Effector memory CD8-positive, alpha-beta T cell (primary cell): ENCODE results near the gene GOLGA6A.
"Not testable (repeated sequence)": the region's sequence is repeated elsewhere in the genome, so short reads cannot be mapped to it uniquely, and the experiment has no call there.

ENCODE experiments used
- ATAC-seq: fragments of 150-1000 bp; cut with Tn5 transposase; replicated peaks from 2 replicates; pipeline ENCODE4 v1.10.0; 2021; ENCODE audit warnings: mild to moderate bottlenecking, moderate library complexity
- DNase-seq, 3 experiments: peaks; one replicate each; pipeline ENCODE4 v3.0.0; 2021
- H3K27ac Mint-ChIP-seq, 2 donors: one replicate each; pipeline ENCODE4 v1.8.0; 2022; ENCODE audit warnings: mild to moderate bottlenecking in 2 of 2, mixed read lengths in 2 of 2, moderate library complexity in 2 of 2
- H3K27me3 Mint-ChIP-seq, 2 donors: one replicate each; pipeline ENCODE4 v1.8.0; 2022; ENCODE audit warnings: mixed read lengths in 2 of 2
- H3K36me3 Mint-ChIP-seq: one replicate; pipeline ENCODE4 v1.8.0; 2022; ENCODE audit warnings: mild to moderate bottlenecking, moderate library complexity, mixed read lengths; ENCODE audit not compliant: insufficient read depth
- H3K4me1 Mint-ChIP-seq, 2 donors: one replicate each; pipeline ENCODE4 v1.8.0; 2022; ENCODE audit warnings: low read depth in 2 of 2, mixed read lengths in 2 of 2
- H3K4me3 Mint-ChIP-seq, 2 donors: one replicate each; pipeline ENCODE4 v1.8.0; 2022; ENCODE audit warnings: mild to moderate bottlenecking in 2 of 2, mixed read lengths in 2 of 2, moderate library complexity in 2 of 2
- H3K9me3 Mint-ChIP-seq, 2 donors: one replicate each; pipeline ENCODE4 v1.8.0; 2022; ENCODE audit warnings: mixed read lengths in 2 of 2
- total RNA-seq, 9 experiments: gene quantifications; one replicate each; lab custom pipeline; 2026; lab: John Stamatoyannopoulos, UW

Gene GOLGA6A
- total RNA-seq: 0 to 0.12 (median 0) reads per million in 9 experiments

DNA sequence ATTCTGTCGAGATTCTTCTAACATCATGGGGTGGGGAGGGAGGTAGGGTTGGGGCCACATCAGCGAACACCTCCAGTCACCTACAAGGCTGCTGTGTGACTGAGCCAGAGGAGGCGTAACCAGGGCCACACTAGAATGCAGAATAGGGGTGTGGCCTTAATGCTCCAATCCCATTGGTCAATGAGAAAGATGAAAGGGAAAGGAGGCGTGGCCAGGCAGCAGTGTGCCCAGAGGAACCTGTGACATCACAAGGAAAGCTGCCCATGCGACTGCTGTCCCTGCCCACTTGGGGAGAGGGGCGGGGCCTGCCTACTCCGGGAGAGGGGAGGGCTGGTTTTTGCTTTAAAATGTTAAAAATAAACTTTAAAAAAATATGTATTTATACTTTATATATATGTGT lies at the start of gene GOLGA6A:
Gene GOLGA6A, minus strand, starts transcription at position 101 of the 400 bp plus-strand sequence. Its CDS starts 41 bp downstream, at position 60.
- not testable (repeated sequence) for ATAC-seq, H3K36me3 Mint-ChIP-seq, H3K4me3 Mint-ChIP-seq, H3K9me3 Mint-ChIP-seq, DNase-seq, H3K27ac Mint-ChIP-seq, H3K4me1 Mint-ChIP-seq, H3K27me3 Mint-ChIP-seq

- H3K27ac Mint-ChIP-seq: no peak overlapping the region
- ATAC-seq (no peak), DNase-seq (no peak)
- peaks cover 84 to 97% of the 10 kb centered on the region in 2 donors for H3K27me3 Mint-ChIP-seq
- H3K4me3 Mint-ChIP-seq: peak overlapping the region in 1 of 2 donors; percentile 9
- H3K4me1 Mint-ChIP-seq: peaks cover 4 to 22% of the 10 kb centered on the region in 2 donors
- no peaks in the 10 kb centered on the region for H3K9me3 Mint-ChIP-seq
- H3K36me3 Mint-ChIP-seq: peaks cover 8% of the 10 kb centered on the region
Measured at GRCh38 chr15:74131628-74132413, 49.5 kb upstream of the GOLGA6A start.

GRCh38 chr15:74130849-74131627 lies 48.7 kb upstream of the GOLGA6A start:
- ATAC-seq (no peak), DNase-seq (no peak)
- Mint-ChIP-seq H3K4me3 (no peak overlapping the region), H3K4me1 (peaks cover 0 to 19% of the 10 kb centered on the region in 2 donors), H3K36me3 (peaks cover 8% of the 10 kb centered on the region), H3K27me3 (peaks cover 82 to 96% of the 10 kb centered on the region in 2 donors), H3K27ac (no peak overlapping the region), H3K9me3 (no peaks in the 10 kb centered on the region)

GRCh38 chr15:74130155-74130848 lies 48.0 kb upstream of the GOLGA6A start, which contains the start of gene ISLR2:
Gene ISLR2 (plus strand): TSS chr15:74130586. CDS start chr15:74132755, 2,169 bp downstream.
- Mint-ChIP-seq H3K9me3 (no peaks in the 10 kb centered on the region), H3K4me1 (peaks cover 0 to 17% of the 10 kb centered on the region in 2 donors), H3K4me3 (peak within 1 kb of the TSS; percentile 9 to 36), H3K27me3 (peaks cover 81 to 94% of the 10 kb centered on the region in 2 donors), H3K36me3 (peaks cover 8% of the 10 kb centered on the region), H3K27ac (no peak within 1 kb of the TSS)
- DNase-seq (no peak), ATAC-seq (no peak)

DNA sequence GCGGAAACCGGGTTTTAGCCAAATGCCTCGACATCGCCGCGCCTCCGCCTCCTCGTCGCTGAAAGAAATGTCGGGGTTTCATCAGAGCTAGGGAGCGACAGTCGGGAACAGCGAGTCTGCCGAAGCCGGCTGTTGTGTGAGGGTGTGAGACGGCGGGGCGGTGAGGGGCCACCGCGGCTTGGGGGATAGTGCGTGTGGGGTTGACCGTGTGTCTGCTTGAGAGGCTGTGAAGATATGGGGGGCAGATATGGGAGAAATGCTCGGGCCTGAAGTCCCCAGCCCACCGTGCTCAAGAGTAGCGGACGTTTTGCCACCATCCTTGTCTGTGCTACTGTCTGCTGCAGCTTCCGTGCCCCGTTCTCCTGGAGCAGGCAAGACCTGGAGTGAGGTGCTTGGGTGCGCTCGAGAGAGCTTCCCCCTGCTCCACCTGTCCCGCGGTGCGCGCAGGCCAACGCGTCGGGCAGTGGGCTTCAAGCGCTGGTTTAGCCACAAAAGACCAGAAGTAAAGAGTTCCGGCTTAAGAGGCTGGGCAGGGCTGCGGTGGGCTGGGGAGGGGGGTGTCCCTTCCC lies 47.3 kb upstream of the GOLGA6A start:
- Mint-ChIP-seq H3K4me1 (peaks cover 0 to 12% of the 10 kb centered on the region in 2 donors), H3K9me3 (no peaks in the 10 kb centered on the region), H3K36me3 (peaks cover 8% of the 10 kb centered on the region), H3K27me3 (peaks cover 80 to 94% of the 10 kb centered on the region in 2 donors), H3K27ac (no peak overlapping the region), H3K4me3 (peak overlapping the region; percentile 9 to 36)
- DNase-seq (no peak), ATAC-seq (no peak)

GRCh38 chr15:74128785-74129585 lies 46.6 kb upstream of the GOLGA6A start:
- ATAC-seq (no peak), DNase-seq (no peak)
- Mint-ChIP-seq H3K36me3 (peaks cover 8% of the 10 kb centered on the region), H3K9me3 (no peaks in the 10 kb centered on the region), H3K27ac (no peak overlapping the region), H3K27me3 (peaks cover 82 to 94% of the 10 kb centered on the region in 2 donors), H3K4me1 (peaks cover 0 to 12% of the 10 kb centered on the region in 2 donors), H3K4me3 (peak overlapping the region; percentile 36)

DNA sequence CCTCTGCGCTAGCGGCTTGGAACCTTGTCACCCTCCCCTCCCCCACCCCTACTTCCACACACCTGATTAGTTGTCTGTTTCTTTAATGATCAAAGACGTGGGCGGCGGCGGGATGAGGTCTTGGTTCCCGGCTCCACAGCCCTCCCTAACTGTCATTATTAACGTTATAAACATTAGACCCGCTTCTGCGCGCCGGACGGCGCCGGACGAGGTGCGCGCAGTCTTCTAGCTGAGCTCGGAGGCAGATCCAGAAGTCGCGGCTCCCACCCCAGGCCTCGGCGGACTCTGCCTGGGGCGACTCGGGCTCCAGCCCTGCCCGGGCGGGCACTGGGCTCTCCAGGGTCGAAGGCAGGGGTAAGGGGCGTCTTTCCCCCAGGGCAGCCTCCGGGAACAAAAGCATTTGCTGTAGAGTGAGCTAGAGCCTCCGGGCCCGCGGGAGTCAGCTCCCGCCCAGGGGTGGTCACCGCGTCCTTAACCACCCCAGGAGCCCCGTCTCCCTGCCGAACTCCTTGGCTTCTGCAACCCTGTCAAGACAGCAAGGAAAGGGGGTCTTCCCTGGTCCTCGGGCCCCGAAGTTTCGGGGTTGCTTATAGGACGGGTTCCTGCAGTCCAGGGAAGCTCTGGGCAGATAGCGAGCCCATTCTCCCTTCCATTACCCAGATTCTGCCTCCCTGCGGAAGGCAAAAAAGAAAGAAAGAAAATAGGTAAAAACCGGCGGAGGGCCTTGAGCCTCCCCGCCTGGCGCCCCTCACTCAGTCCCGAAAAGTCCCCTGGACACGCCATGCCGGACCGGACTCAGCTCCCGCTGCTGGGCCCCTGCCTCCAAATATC lies 45.8 kb upstream of the GOLGA6A start:
- peaks cover 76 to 95% of the 10 kb centered on the region in 2 donors for H3K27me3 Mint-ChIP-seq
- H3K36me3 Mint-ChIP-seq: peaks cover 8% of the 10 kb centered on the region
- ATAC-seq: no peak
- no peak for DNase-seq
- peaks cover 0 to 12% of the 10 kb centered on the region in 2 donors for H3K4me1 Mint-ChIP-seq
- H3K9me3 Mint-ChIP-seq: no peaks in the 10 kb centered on the region
- no peak overlapping the region for H3K27ac Mint-ChIP-seq
- H3K4me3 Mint-ChIP-seq: peak overlapping the region; percentile 36 to 64

- peaks cover 78 to 95% of the 10 kb centered on the region in 2 donors for H3K27me3 Mint-ChIP-seq
- ATAC-seq: peak; percentile 90
- H3K36me3 Mint-ChIP-seq: peaks cover 2% of the 10 kb centered on the region
- no peaks in the 10 kb centered on the region for H3K9me3 Mint-ChIP-seq
- H3K27ac Mint-ChIP-seq: no peak overlapping the region
- DNase-seq: peak; percentile 76 to 81 (median 79)
- H3K4me1 Mint-ChIP-seq: peaks cover 0 to 15% of the 10 kb centered on the region in 2 donors
- peak overlapping the region; percentile 29 to 64 for H3K4me3 Mint-ChIP-seq
Measured at GRCh38 chr15:74127255-74127953, 45.1 kb upstream of the GOLGA6A start.

DNA sequence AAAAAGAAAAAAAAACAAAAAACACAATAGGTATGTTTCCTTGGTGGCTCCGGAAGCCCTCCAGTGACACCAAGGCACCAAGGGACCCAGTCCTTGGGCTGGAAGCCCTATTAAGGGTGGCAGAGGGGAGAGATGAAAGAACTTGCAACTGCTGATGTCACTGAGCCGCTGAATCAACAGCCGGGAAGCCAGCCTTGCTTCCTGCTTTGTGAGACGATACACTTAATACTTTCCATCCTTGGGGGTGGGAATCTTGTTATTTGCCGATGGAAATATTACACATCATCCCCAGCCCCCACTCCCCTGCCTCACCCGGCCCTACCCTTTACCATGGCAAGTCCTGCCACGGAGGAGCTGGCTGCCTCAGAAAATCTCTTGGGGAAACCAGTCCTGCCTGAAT lies 42.4 kb upstream of the GOLGA6A start:
- Mint-ChIP-seq H3K4me3 (no peak overlapping the region), H3K9me3 (no peaks in the 10 kb centered on the region), H3K4me1 (peaks cover 0 to 10% of the 10 kb centered on the region in 2 donors), H3K27me3 (peaks cover 75 to 95% of the 10 kb centered on the region in 2 donors), H3K36me3 (peaks cover 2% of the 10 kb centered on the region), H3K27ac (no peak overlapping the region)
- DNase-seq (no peak), ATAC-seq (no peak)

- H3K9me3 Mint-ChIP-seq: no peaks in the 10 kb centered on the region
- peaks cover 69 to 95% of the 10 kb centered on the region in 2 donors for H3K27me3 Mint-ChIP-seq
- no peak overlapping the region for H3K4me3 Mint-ChIP-seq
- H3K4me1 Mint-ChIP-seq: peaks cover 0 to 6% of the 10 kb centered on the region in 2 donors
- peaks cover 2% of the 10 kb centered on the region for H3K36me3 Mint-ChIP-seq
- H3K27ac Mint-ChIP-seq: no peak overlapping the region
- DNase-seq: no peak
- ATAC-seq: no peak
Measured at GRCh38 chr15:74124196-74124595, 41.8 kb upstream of the GOLGA6A start.

GRCh38 chr15:74123658-74124057 lies 41.3 kb upstream of the GOLGA6A start:
- Mint-ChIP-seq H3K9me3 (no peaks in the 10 kb centered on the region), H3K27me3 (peaks cover 64 to 92% of the 10 kb centered on the region in 2 donors), H3K4me3 (no peak overlapping the region), H3K4me1 (peaks cover 0 to 3% of the 10 kb centered on the region in 2 donors), H3K27ac (no peak overlapping the region), H3K36me3 (no peaks in the 10 kb centered on the region)
- DNase-seq: no peak
- no peak for ATAC-seq
